Kidney tubule cell (primary cell): ENCODE measurements around the gene VPS33B.
A peak's percentile ranks its signal among the peaks of the same experiment; 100 is the strongest.
"Not testable (repeated sequence)": the region's sequence is repeated elsewhere in the genome, so short reads cannot be mapped to it uniquely, and the experiment has no call there.

Experiments
- DNase-seq: peaks from one replicate; pipeline ENCODE4 v3.0.0-alpha.2; 2018; ENCODE audit warnings: low spot score

VPS33B gene

GRCh38 chr15:91022075-91022831 is at the start of gene VPS33B:
TSS of gene VPS33B (minus strand) at chr15:91022594. CDS start at chr15:91022249, 345 bp downstream.
- DNase-seq: peak; percentile 91

GRCh38 chr15:91072161-91072560 is 49.8 kb upstream of the VPS33B start:
- DNase-seq: no peak

DNA sequence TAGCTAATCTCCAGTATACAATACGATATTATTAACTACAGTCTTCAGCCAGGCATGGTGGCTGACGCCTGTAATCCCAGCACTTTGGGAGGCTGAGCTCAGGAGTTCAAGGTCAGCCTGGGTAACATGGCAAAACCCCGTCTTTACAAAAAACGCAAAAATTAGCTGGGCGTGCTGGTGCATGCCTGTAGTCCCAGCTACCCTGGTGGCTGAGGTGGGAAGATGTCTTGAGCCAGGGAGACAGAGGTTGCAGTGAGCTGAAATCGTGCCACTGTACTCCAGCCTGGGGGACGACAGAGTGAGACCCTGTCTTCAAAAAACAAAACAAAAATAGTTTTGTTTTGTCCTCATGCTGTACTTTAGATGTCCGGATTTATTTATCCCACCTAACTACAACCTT is 48.5 kb upstream of the VPS33B start:
- no peak for DNase-seq

- DNase-seq: no peak
Measured at GRCh38 chr15:91068966-91069365, 46.6 kb upstream of the VPS33B start.

DNA sequence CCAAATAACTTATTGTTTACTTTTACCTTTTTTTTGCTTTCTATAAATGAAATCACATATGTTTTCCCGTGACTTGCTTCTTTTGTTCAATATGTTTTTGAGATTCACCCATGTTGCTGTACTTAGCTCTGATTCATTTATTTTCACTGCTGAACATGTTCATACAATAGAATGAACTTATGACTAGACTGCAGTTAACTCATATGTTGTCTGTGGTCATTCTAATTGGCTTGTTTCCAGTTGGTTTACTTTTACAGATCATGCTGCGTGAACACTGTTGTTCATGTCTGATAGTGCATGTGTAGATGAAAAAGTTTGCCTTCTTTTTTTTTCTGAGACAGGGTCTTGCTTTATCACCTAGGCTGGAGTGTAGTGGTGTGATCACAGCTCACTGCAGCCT is 46.0 kb upstream of the VPS33B start:
- DNase-seq: no peak

DNA sequence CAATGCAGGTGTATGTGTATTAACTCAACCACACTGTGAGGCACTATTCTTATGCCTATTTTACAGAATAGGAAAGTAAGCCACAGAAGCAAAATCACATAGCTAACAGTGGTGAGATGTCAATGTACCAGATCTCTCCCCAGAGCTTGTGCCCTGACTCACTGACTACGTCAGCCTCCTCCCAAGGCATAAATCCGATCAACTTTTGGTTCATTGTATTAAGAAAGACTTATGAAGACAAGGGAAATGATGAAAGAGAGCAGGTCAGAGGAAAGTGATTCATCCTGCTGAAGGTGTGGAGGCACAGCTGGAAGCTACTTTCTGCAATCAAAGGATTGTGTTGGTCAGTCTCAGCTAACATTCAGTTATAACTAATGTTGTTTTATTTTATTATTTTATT is 44.6 kb upstream of the VPS33B start:
- peak; percentile 20 for DNase-seq

- DNase-seq: peak; percentile 14
Measured at GRCh38 chr15:91065505-91065904, 43.1 kb upstream of the VPS33B start.

GRCh38 chr15:91061997-91062396 is 39.6 kb upstream of the VPS33B start:
- DNase-seq: no peak

- DNase-seq: no peak
Measured at GRCh38 chr15:91061230-91061629, 38.8 kb upstream of the VPS33B start.

- DNase-seq: peak; percentile 80
Measured at GRCh38 chr15:91055548-91056331, 33.3 kb upstream of the VPS33B start.

DNA sequence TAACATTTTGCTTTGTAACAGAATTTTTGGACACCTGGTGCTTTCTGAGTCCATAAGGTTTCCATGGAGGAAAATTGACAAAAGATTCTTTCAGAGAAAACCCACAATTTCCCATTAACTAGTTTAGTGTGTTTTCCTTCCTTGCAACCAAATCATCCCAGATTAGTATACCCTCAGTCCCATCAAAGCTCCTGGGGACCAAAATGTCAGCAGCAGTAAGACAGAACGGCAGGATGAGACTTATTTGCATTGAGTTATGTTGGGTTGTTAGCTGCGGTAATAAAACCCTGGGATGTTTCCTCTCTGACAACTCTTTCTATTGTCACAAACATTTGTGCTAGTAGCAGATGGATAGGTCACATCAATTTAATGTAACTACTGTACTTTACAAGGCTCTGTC is 32.4 kb upstream of the VPS33B start:
- no peak for DNase-seq

DNA sequence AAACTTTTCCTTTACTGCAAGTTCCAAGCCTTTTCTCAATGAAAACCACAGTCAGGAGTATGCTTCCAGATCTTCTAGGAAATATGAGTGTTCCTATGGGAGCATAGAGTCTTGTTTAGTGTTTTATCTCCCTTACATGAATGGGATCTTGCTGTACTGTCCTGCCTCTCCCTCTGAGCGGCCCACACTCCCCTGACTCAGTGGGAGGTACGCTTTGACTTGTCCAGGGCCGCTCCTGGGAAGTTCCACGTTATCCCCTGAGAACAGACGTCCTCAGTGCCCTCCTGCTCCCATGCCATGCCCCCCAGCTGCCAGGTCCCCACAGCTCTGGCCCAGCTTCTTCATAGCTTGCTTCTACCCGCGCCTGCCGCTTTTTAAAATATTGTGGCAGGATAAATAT is 28.9 kb upstream of the VPS33B start:
- no peak for DNase-seq

- DNase-seq: no peak
Measured at GRCh38 chr15:91050128-91050455, 27.7 kb upstream of the VPS33B start.

DNA sequence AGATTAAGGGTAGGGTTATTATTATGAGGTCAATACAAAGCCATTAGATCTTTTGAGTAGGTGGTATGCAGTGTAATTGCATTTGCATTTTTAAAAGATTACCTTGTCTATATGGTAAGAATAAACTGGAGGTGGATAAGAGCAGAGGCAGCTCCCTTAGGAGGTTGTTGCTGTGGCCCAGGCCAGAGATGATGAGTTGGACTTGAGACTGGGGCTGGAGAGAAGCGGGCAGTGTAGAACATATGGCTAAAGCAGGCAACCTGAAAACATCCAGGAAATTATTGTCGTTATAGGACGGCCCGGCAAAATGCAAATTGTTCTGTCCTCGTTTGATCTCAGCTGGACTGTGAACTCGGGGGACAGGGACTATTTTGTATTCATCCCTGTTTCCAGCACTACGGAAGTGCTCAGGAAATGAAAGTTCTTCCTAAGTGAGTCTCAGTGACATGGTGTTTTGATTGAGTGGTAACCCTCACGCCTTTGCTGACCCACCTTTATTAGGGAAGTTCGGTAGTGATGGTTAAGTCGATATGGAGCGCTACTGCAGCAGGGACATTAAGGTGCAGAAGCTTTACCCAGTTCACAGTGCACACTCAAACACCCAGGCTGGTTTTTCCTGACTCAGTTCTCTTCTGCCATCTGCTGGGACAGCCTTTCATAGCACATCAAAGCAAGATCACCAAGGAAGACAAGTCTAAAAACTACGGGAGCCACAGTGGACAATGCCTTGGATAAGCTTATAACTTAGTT is 27.2 kb upstream of the VPS33B start:
- peak; percentile 66 for DNase-seq

DNA sequence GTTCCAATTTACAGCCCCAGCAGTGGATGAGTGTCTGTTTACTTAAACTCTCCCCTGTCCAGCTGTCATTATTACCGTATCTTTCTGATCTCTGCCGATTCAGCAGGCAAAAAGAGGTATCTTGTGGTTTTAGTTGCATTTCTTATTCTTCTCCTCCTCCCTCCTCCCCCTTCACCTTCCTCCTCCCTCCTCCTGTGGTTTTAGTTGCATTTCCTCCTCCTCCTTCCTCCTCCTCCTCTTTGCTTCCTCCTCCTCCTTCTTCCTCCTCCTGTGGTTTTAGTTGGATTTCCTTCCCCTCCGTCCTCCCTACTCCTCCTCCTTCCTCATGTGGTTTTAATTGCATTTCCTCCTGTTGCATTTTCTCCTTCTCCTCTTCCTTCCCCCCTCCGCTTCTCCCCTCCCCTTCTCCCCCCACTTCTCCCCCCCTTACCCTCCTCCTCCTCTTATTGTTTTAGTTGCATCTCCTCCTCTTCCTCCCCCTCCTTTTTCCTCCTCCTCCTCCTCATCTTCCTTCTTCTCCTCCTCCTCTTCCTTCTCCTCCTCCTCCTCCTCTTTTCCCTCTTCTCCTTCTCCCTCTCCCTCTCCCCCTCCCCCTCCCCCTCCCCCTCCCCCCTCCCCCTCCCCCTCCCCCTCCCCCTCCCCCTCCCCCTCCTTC is 25.3 kb upstream of the VPS33B start:
- peak; percentile 12 for DNase-seq

- DNase-seq: not testable (repeated sequence)
Measured at GRCh38 chr15:91046056-91046455, 23.7 kb upstream of the VPS33B start.

GRCh38 chr15:91045065-91045464 is 22.7 kb upstream of the VPS33B start:
- no peak for DNase-seq

GRCh38 chr15:91043202-91043874 is 20.9 kb upstream of the VPS33B start:
- no peak for DNase-seq

GRCh38 chr15:91040856-91041255 is 18.5 kb upstream of the VPS33B start:
- no peak for DNase-seq

DNA sequence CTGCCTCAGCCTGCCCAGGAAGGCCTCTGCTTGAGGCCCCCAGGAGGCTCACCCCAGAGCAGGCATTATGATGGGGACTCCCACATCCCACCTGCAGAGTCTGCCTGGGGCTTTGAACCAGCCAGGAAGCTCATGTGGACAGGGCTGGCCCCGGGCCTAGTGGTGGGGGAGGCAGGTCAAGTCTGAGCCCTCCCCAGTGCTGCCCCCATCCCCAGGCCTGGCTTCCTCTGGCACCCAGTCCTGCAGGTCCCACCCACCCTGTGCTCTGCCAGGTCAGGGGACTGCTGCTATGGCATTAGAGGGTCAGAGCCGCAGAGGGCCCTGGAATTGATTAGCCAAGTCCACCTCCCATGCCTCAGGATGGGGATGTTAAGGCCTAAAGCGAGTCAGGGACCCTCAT is 17.6 kb upstream of the VPS33B start:
- DNase-seq: no peak

DNA sequence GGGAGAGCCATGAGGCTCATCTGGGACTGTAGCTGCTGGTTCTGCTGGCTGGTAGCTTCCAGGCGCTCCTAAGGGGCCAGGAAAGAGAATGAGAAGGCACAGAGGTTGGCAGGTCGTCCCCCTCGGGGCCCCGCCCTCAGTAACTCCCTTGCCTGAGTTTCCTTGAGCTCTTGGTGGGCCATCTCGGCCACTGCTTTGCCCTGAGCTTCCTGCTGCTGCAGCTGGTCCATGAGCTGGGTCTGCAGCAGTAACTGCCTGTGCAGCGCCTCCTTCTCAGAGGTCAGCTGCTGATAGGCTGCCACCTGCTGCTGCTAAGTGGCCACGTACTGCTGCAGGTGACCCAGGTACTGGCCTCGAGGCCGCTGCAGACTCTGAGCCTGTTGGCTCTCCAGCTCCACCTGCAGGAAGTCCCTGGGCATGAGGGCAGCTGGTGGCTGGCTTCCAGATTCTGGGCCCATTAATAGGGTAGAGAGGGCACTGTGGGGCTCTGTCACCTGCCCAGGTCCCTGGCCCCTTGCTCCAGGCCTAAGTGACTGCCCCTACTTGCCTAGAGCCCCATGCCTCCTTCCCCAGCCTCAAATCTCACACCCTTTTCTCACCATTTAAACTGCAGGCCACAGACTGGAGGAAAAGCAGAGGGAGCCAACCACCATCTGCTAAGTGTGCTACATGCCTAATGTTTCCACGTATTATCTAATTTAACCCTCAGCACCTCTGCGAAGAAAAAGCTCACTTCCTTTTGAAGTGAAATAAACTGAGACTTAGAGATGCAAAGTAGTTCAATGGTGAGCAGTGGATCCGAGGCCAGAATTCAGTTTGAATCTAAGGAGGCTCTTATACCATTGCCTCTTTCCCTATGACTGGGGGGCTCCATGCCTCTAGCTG is 10.8 kb upstream of the VPS33B start:
- DNase-seq: peak; percentile 87
